Measurements from ENCODE around the gene CCNK.

- TF ChIP-seq, protein P1, sequence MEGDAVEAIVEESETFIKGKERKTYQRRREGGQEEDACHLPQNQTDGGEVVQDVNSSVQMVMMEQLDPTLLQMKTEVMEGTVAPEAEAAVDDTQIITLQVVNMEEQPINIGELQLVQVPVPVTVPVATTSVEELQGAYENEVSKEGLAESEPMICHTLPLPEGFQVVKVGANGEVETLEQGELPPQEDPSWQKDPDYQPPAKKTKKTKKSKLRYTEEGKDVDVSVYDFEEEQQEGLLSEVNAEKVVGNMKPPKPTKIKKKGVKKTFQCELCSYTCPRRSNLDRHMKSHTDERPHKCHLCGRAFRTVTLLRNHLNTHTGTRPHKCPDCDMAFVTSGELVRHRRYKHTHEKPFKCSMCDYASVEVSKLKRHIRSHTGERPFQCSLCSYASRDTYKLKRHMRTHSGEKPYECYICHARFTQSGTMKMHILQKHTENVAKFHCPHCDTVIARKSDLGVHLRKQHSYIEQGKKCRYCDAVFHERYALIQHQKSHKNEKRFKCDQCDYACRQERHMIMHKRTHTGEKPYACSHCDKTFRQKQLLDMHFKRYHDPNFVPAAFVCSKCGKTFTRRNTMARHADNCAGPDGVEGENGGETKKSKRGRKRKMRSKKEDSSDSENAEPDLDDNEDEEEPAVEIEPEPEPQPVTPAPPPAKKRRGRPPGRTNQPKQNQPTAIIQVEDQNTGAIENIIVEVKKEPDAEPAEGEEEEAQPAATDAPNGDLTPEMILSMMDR (IDR thresholded peaks at IDR 0.05): no peak
- TF ChIP-seq POLR2A (IDR thresholded peaks at IDR 0.05) (no peak), POLR2AphosphoS5 (IDR thresholded peaks at IDR 0.05) (no peak), EP300 (IDR thresholded peaks at IDR 0.05; ENCODE audit: low read depth) (no peak)
These were observed 59.2 kb downstream of the CCNK start for GRCh38 chr14:99540196-99541032.

Measured in transverse colon (tissue), 4 donors.